NB4 (cell line): ENCODE measurements around the gene SLC49A3.
"Not testable (repeated sequence)": the region's sequence is repeated elsewhere in the genome, so short reads cannot be mapped to it uniquely, and the experiment has no call there.

Experiments
- DNase-seq: peaks from one replicate; pipeline ENCODE4 v3.0.0; 2010; ENCODE audit warnings: low read depth
- H3K4me3 ChIP-seq: one replicate; pipeline ENCODE4 v1.5.1; 2011; ENCODE audit warnings: mild to moderate bottlenecking, low read depth, low read length, moderate library complexity
- MYC ChIP-seq: IDR thresholded peaks from 2 replicates; pipeline ENCODE4 v1.6.1; 2011; ENCODE audit warnings: low read depth, low read length
- POLR2A ChIP-seq: IDR thresholded peaks from 2 replicates; pipeline ENCODE4 v1.6.1; 2011; ENCODE audit warnings: mild to moderate bottlenecking; ENCODE audit not compliant: insufficient read length; ENCODE audit errors: extremely low read depth
- TF ChIP-seq, protein P1 (sequence below): IDR thresholded peaks from 2 replicates; pipeline ENCODE4 v1.6.1; 2011; ENCODE audit warnings: low read depth, low read length
- TF ChIP-seq, protein P2 (sequence below): IDR thresholded peaks from one replicate; pipeline ENCODE4 v1.5.1; 2012; ENCODE audit warnings: low read depth, low read length

The SLC49A3 gene

GRCh38 chr4:704198-704891 is 15.4 kb upstream of the SLC49A3 start:
- TF ChIP-seq MYC (no peak), POLR2A (no peak)
- TF ChIP-seq, protein P1, sequence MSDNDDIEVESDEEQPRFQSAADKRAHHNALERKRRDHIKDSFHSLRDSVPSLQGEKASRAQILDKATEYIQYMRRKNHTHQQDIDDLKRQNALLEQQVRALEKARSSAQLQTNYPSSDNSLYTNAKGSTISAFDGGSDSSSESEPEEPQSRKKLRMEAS, result no peak
- TF ChIP-seq, protein P2, sequence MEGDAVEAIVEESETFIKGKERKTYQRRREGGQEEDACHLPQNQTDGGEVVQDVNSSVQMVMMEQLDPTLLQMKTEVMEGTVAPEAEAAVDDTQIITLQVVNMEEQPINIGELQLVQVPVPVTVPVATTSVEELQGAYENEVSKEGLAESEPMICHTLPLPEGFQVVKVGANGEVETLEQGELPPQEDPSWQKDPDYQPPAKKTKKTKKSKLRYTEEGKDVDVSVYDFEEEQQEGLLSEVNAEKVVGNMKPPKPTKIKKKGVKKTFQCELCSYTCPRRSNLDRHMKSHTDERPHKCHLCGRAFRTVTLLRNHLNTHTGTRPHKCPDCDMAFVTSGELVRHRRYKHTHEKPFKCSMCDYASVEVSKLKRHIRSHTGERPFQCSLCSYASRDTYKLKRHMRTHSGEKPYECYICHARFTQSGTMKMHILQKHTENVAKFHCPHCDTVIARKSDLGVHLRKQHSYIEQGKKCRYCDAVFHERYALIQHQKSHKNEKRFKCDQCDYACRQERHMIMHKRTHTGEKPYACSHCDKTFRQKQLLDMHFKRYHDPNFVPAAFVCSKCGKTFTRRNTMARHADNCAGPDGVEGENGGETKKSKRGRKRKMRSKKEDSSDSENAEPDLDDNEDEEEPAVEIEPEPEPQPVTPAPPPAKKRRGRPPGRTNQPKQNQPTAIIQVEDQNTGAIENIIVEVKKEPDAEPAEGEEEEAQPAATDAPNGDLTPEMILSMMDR, result no peak
- H3K4me3 ChIP-seq, result no peak overlapping the region
- no peak for DNase-seq

- TF ChIP-seq POLR2A, result no peak
- no peak overlapping the region for H3K4me3 ChIP-seq
- no peak for DNase-seq
Measured at GRCh38 chr4:703336-704197, 14.6 kb upstream of the SLC49A3 start.

- no peak for DNase-seq
- H3K4me3 ChIP-seq, result no peak overlapping the region
Measured at GRCh38 chr4:702618-703048, 13.7 kb upstream of the SLC49A3 start.

GRCh38 chr4:700587-701264 is 11.8 kb upstream of the SLC49A3 start:
- TF ChIP-seq, protein P1, result peak; percentile 6; the same call in 1 of the 2 replicates
- TF ChIP-seq POLR2A (no peak), MYC (no peak)
- TF ChIP-seq, protein P2, result peak; percentile 15
- DNase-seq, result no peak
- H3K4me3 ChIP-seq, result no peak overlapping the region

More at GRCh38 chr4:702618-703048, 13.7 kb upstream of the SLC49A3 start:
- TF ChIP-seq POLR2A, result no peak
- no peak for TF ChIP-seq MYC
- TF ChIP-seq, protein P1, result no peak
- TF ChIP-seq, protein P2, result no peak

DNA sequence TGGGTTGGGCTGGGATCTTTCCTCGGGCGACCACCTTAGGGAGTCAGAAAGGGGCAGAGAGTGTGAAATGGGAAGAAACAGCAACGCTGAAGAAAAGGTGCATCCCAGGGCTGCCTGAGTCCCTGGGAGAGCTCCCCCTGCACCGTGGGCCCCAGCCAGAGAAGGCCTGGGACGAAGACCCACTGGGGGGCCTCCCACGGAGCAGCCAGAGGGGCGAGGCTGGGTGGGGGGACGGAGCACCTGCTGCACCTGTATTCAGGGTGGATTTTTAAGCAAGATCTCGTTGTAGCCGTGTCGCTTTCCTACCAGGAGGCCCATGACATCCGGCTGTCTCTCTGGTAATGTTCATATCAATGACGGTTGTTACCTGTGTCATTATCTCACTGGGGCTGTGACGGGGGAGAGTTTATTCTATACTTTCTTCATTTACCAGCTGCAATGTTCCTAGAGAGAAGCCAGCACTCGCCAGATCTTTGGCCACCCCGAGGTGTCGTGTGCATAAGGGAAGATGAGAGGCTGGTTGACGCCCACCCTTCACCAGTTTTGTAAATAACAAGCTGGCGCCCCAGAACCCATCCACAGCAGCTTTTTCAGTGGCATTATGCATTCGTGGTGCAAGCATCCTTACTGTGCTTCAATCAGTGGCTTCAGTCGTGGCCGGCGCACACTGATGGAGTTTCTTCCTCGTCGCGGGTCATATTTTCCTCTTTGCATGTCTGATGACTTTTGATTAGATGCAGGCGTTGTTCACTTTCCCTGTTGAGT is 11.0 kb upstream of the SLC49A3 start:
- no peak overlapping the region for H3K4me3 ChIP-seq
- DNase-seq, result no peak
- TF ChIP-seq POLR2A, result no peak
- TF ChIP-seq MYC, result no peak
- TF ChIP-seq, protein P1, result no peak
- TF ChIP-seq, protein P2, result no peak

DNA sequence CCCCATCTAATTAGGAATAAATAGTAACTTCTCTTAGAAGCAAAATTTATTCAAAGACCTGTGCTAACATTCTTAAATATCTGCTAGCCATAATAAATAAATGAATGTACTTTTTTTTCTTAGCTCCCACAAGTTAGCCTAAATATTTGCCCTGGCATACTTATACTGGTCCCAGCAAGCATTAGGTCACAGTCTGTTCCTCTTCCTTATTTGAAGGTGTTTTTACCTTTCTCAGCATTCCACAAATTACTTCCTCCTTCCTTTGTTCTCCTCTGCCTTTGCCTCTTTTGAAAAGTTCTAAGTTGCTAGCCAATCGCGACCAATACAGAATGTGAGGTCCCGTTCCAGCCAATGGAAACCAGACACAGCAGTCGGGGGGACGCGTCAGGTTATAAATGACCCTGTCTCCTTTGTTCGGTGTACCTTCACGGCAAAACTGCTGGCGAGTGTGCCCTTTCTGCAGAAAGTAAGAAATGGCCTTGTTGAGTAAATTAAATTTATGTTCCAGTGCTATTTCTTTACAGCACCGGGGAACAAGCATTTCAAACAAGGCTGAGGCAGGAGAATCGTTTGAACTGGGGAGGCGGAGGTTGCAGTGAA is 5.5 kb upstream of the SLC49A3 start:
- DNase-seq, H3K4me3 ChIP-seq: not testable (repeated sequence)
